DND-41 (cell line): ENCODE results near the gene SRGAP3.

Experiments
- ATAC-seq: fragments of 200-7000 bp; cut with Tn5 transposase; 3 replicates; pipeline ENCODE4 v1.9.1; 2021; ENCODE audit warnings: low read depth; ENCODE audit not compliant: insufficient read depth
- DNase-seq: peaks from one replicate; pipeline ENCODE4 v3.0.0-alpha.2; 2020
- H2AFZ ChIP-seq: 2 replicates; pipeline ENCODE4 v1.6.0; 2012; ENCODE audit warnings: low read depth, low read length
- H3K27ac ChIP-seq: 2 replicates; pipeline ENCODE4 v1.5.1; 2012; ENCODE audit warnings: low read length, inconsistent platforms
- H3K27me3 ChIP-seq: fragments of 200-600 bp; sonication (generic); 2 replicates; pipeline ENCODE4 v1.6.0; 2012; ENCODE audit warnings: low read length, mild to moderate bottlenecking, inconsistent platforms; ENCODE audit not compliant: insufficient read depth, poor library complexity
- H3K36me3 ChIP-seq: 2 replicates; pipeline ENCODE4 v1.5.1; 2012; ENCODE audit warnings: low read length, inconsistent platforms; ENCODE audit not compliant: insufficient read depth
- H3K4me1 ChIP-seq: 2 replicates; pipeline ENCODE4 v1.5.1; 2012; ENCODE audit warnings: mild to moderate bottlenecking, low read length; ENCODE audit not compliant: insufficient read depth
- H3K4me2 ChIP-seq: 2 replicates; pipeline ENCODE4 v1.6.0; 2012; ENCODE audit warnings: mild to moderate bottlenecking, moderate library complexity, low read length, inconsistent platforms; ENCODE audit not compliant: insufficient read depth
- H3K4me3 ChIP-seq, 2 experiments: fragments of 200-600 bp in 1 of 2; shearing (Covaris generic) in 1 of 2; 2 replicates each; pipeline ENCODE4 v1.5.1; 2012 to 2016; ENCODE audit warnings: inconsistent platforms in 2 of 2, low read length in 2 of 2, mild to moderate bottlenecking in 2 of 2, low read depth in 1 of 2, moderate library complexity in 1 of 2
- H3K79me2 ChIP-seq: 2 replicates; pipeline ENCODE4 v1.6.0; 2012; ENCODE audit warnings: low read length, inconsistent platforms; ENCODE audit not compliant: insufficient read depth
- H3K9ac ChIP-seq: 2 replicates; pipeline ENCODE4 v1.6.0; 2012; ENCODE audit warnings: low read depth, mild to moderate bottlenecking, inconsistent platforms, low read length, moderate library complexity
- H3K9me3 ChIP-seq: 2 replicates; pipeline ENCODE4 v1.5.1; 2012; ENCODE audit warnings: low read length, moderate library complexity, mild to moderate bottlenecking, inconsistent platforms; ENCODE audit not compliant: insufficient read depth, severe bottlenecking
- H4K20me1 ChIP-seq: 2 replicates; pipeline ENCODE4 v1.6.0; 2012; ENCODE audit warnings: low read length; ENCODE audit not compliant: insufficient read depth
- EZH2 ChIP-seq: IDR thresholded peaks from 3 replicates; pipeline ENCODE4 v1.6.1; 2012; ENCODE audit warnings: borderline replicate concordance, low read depth, mild to moderate bottlenecking, moderate library complexity, low read length, inconsistent platforms; ENCODE audit not compliant: severe bottlenecking
- TF ChIP-seq, protein P1 (sequence below): IDR thresholded peaks from 2 replicates; pipeline ENCODE4 v1.5.1; 2012; ENCODE audit warnings: borderline replicate concordance, low read length, moderate library complexity, mild to moderate bottlenecking; ENCODE audit not compliant: poor library complexity, severe bottlenecking; ENCODE audit errors: extremely low read depth

The SRGAP3 gene

DNA sequence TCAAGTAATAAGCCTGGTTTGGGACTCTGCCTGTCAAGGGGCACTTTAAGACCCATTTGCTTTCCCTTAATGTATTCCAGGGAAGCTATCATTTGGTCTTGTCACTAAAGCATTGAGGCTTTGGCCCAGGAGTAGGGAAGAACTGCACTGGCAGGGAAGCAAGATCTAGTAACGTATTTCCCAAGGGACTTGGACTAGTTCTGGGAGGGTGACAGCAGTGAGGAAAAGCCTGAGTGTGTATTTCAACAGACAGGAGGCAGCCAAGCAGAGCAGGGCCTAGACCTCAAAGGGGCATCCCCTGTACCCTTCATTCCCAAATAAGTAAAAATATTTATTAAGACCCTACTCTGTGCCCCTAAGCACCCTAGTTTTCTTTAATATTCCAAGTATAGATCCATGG is 92.8 kb downstream of the SRGAP3 start:
- H3K4me3 ChIP-seq = no peak overlapping the region
- H3K9me3 ChIP-seq = peaks cover under 1% of the 10 kb centered on the region
- H3K4me1 ChIP-seq = no peaks in the 10 kb centered on the region
- no peaks in the 10 kb centered on the region for H3K79me2 ChIP-seq
- no peaks in the 10 kb centered on the region for H3K36me3 ChIP-seq
- DNase-seq (no peak), ATAC-seq (no peak)
- no peak overlapping the region for H3K27ac ChIP-seq
- TF ChIP-seq, protein P1, sequence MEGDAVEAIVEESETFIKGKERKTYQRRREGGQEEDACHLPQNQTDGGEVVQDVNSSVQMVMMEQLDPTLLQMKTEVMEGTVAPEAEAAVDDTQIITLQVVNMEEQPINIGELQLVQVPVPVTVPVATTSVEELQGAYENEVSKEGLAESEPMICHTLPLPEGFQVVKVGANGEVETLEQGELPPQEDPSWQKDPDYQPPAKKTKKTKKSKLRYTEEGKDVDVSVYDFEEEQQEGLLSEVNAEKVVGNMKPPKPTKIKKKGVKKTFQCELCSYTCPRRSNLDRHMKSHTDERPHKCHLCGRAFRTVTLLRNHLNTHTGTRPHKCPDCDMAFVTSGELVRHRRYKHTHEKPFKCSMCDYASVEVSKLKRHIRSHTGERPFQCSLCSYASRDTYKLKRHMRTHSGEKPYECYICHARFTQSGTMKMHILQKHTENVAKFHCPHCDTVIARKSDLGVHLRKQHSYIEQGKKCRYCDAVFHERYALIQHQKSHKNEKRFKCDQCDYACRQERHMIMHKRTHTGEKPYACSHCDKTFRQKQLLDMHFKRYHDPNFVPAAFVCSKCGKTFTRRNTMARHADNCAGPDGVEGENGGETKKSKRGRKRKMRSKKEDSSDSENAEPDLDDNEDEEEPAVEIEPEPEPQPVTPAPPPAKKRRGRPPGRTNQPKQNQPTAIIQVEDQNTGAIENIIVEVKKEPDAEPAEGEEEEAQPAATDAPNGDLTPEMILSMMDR = no peak
- TF ChIP-seq EZH2 = no peak
- no peaks in the 10 kb centered on the region for H3K27me3 ChIP-seq
- H3K9ac ChIP-seq = no peak overlapping the region
- no peaks in the 10 kb centered on the region for H4K20me1 ChIP-seq
- no peak overlapping the region for H3K4me2 ChIP-seq
- H2AFZ ChIP-seq = no peak overlapping the region

DNA sequence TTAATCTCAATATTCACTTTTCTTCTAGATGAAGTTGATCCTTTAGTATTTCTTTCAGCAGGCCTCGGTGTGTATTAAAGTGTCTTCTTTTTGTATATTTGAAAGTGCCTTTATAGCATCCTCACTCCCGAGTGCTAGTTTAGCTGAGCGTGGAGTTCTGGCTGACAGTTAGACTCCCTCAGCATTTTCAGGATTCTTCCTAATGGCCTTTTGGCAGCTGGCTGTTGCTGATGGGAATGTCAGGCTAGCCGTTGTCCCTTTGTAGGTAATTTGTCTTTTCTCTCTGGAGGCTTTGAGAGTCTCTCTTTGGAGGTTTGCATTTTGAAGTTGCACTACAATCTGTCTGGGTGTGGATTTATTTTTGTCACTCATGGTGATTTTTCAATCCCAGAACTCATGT is 94.4 kb downstream of the SRGAP3 start:
- Histone ChIP-seq H3K9ac (no peak overlapping the region), H3K4me1 (no peaks in the 10 kb centered on the region), H3K79me2 (no peaks in the 10 kb centered on the region), H2AFZ (no peak overlapping the region), H4K20me1 (no peaks in the 10 kb centered on the region), H3K9me3 (peaks cover 7% of the 10 kb centered on the region), H3K27ac (no peak overlapping the region), H3K4me3 (no peak overlapping the region), H3K27me3 (no peaks in the 10 kb centered on the region), H3K36me3 (no peaks in the 10 kb centered on the region), H3K4me2 (no peak overlapping the region)
- TF ChIP-seq, protein P1 = no peak
- TF ChIP-seq EZH2 = no peak
- no peak for DNase-seq
- no peak for ATAC-seq

DNA sequence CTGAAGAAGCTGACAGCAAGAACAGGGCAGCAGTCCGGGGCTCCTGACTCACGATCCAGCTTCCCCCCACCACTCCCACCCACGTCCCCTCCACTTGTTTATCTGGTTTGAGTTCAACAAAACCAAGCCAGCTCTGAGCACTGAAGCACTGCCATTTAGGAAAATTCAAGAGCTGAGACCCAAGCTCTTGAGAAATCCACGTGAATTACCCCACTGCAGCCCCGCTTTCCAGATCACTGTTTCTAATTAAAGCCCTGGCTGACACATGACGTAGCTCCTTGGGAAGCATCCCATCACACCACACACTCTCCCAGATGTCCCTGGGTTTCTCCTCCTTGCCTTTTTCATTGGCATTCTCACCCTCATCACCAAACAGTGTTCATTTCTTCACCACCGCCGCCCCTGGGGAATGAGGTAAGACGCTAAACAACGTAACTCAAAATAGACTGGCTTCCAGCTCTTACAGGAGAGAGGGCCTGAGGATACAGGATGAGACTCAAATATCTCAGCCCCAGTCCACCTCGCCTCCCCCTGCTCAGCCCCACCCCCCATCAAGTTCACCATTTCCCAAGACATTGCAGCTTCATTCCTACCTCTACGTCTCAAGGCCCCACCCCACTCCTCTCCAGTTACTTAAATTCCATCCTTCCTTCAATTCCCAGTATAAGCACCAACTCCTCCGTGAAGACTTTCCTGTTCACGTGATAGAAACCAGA is 95.4 kb downstream of the SRGAP3 start:
- ATAC-seq = no peak
- H3K79me2 ChIP-seq = no peaks in the 10 kb centered on the region
- H3K9me3 ChIP-seq = peaks cover 7% of the 10 kb centered on the region
- H3K36me3 ChIP-seq = no peaks in the 10 kb centered on the region
- H3K4me3 ChIP-seq = no peak overlapping the region
- H3K9ac ChIP-seq = no peak overlapping the region
- H2AFZ ChIP-seq = no peak overlapping the region
- no peak overlapping the region for H3K27ac ChIP-seq
- H3K4me1 ChIP-seq = no peaks in the 10 kb centered on the region
- H3K4me2 ChIP-seq = no peak overlapping the region
- H3K27me3 ChIP-seq = no peaks in the 10 kb centered on the region
- no peak for TF ChIP-seq EZH2
- TF ChIP-seq, protein P1 = no peak
- H4K20me1 ChIP-seq = no peaks in the 10 kb centered on the region
- DNase-seq = no peak

DNA sequence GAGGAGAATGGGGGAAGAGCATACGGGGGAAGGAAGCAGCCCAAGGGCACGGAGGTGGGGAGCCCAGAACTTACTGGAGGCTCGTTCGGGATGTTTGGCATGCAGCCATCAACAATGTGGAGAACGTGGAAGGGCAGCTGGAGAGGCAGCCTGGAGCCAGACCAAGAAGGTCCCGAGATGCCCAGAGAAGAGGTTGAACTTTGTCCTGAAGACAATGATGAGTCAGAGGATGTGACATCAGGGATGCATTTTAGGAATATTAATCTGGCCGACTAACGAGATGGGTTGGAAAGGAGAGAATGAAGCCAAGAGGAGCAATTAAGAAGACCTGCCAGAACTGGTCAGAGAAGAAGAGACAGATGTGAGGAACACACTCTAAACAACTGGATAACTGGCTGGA is 98.2 kb downstream of the SRGAP3 start:
- TF ChIP-seq, protein P1 = no peak
- no peak for TF ChIP-seq EZH2

More for the DNA sequence above, 98.2 kb downstream of the SRGAP3 start:
- Histone ChIP-seq H3K9me3 (peaks cover 7% of the 10 kb centered on the region), H3K36me3 (no peaks in the 10 kb centered on the region), H3K4me2 (no peak overlapping the region), H3K4me3 (no peak overlapping the region), H3K9ac (no peak overlapping the region), H3K4me1 (no peaks in the 10 kb centered on the region), H4K20me1 (no peaks in the 10 kb centered on the region), H3K27me3 (no peaks in the 10 kb centered on the region), H3K79me2 (no peaks in the 10 kb centered on the region), H3K27ac (no peak overlapping the region), H2AFZ (no peak overlapping the region)
- ATAC-seq (no peak), DNase-seq (no peak)
